Prostate gland (tissue), 2 donors: ENCODE data around the gene SCG5.

Source experiments
- CTCF ChIP-seq, 4 experiments: fragments of 200-600 bp in 2 of 4; fragments of 450-650 bp in 2 of 4; sonication (generic) in 2 of 4; IDR thresholded peaks; 1 replicate in 3 of 4; 2 replicates in 1 of 4; pipeline ENCODE4 v1.5.1; 2016 to 2019; ENCODE audit warnings: antibody characterized with exemption in 4 of 4, mild to moderate bottlenecking in 2 of 4, moderate library complexity in 2 of 4
- POLR2A ChIP-seq: fragments of 450-650 bp; IDR thresholded peaks from one replicate; pipeline ENCODE4 v1.6.1; 2016; ENCODE audit warnings: antibody characterized with exemption, mild to moderate bottlenecking
- POLR2AphosphoS5 ChIP-seq: sonication (generic); formaldehyde crosslinking; IDR thresholded peaks from one replicate; pipeline ENCODE4 v1.6.1; 2017; ENCODE audit warnings: antibody characterized with exemption

GRCh38 chr15:32733281-32733680 is 91.8 kb downstream of the SCG5 start:
- TF ChIP-seq CTCF (IDR thresholded peaks at IDR 0.05) (no peak), POLR2AphosphoS5 (no peak), POLR2A (no peak)
